Breast epithelium (tissue), 4 donors: ENCODE measurements around the gene TP53BP1. TPM values are rescaled to one million over a fixed set of nuclear protein-coding genes. Genes with fewer than 3 reads are reported as not detected.

ENCODE experiments used
- DNase-seq, 2 donors: peaks; one replicate each; pipeline ENCODE4 v3.0.0-alpha.2; 2019; ENCODE audit warnings: low spot score in 2 of 2
- H3K27ac ChIP-seq, 2 donors: fragments of 200-600 bp; sonication (generic) in 1 of 2; one replicate each; pipeline ENCODE4 v1.5.1; 2016 to 2019; ENCODE audit warnings: mild to moderate bottlenecking in 1 of 2
- H3K27me3 ChIP-seq, 2 donors: fragments of 200-600 bp; sonication (generic) in 1 of 2; one replicate each; pipeline versions ENCODE4 v1.5.1 to v1.6.0; 2017 to 2019; ENCODE audit warnings: control low read depth in 1 of 2, mild to moderate bottlenecking in 1 of 2
- H3K36me3 ChIP-seq: fragments of 200-600 bp; one replicate; pipeline ENCODE4 v1.5.1; 2019
- H3K4me1 ChIP-seq, 2 donors: fragments of 200-600 bp; sonication (generic); one replicate each; pipeline ENCODE4 v1.5.1; 2016 to 2019; ENCODE audit warnings: control low read depth in 1 of 2
- H3K4me3 ChIP-seq, 3 donors: fragments of 200-600 bp; sonication (generic); 1 replicate in 2 of 3; 2 replicates in 1 of 3; pipeline ENCODE4 v1.5.1; 2016 to 2019; ENCODE audit warnings: mild to moderate bottlenecking in 3 of 3, moderate library complexity in 2 of 3
- H3K9me3 ChIP-seq, 2 donors: fragments of 200-600 bp; sonication (generic) in 1 of 2; one replicate each; pipeline ENCODE4 v1.5.1; 2016 to 2019; ENCODE audit warnings: control low read depth in 1 of 2
- POLR2A ChIP-seq: fragments of 450-650 bp; IDR thresholded peaks from one replicate; pipeline ENCODE4 v1.6.1; 2016; ENCODE audit warnings: antibody characterized with exemption, mild to moderate bottlenecking, moderate library complexity
- POLR2AphosphoS5 ChIP-seq, 3 donors: sonication (generic); formaldehyde crosslinking; IDR thresholded peaks; one replicate each; pipeline ENCODE4 v1.6.1; 2017; ENCODE audit warnings: antibody characterized with exemption in 3 of 3
- intact Hi-C: fragments of 100-400 bp; cut with DNase I; formaldehyde crosslinking; loops from one replicate; pipeline ENCODE4 v1.15.1; 2023; ENCODE audit warnings: low total_unique reads
- total RNA-seq, 3 donors: library from RNA; depleted of rRNA; stranded (reverse); fragments of >200 nt; gene quantifications; one replicate each; pipeline ENCODE4 v1.1.0, GENCODE V29; 2016
- TF ChIP-seq, protein P1 (sequence below), 3 donors: fragments of 450-650 bp; IDR thresholded peaks; one replicate each; pipeline ENCODE4 v1.5.1; 2016 to 2017; ENCODE audit warnings: antibody characterized with exemption in 3 of 3, mild to moderate bottlenecking in 3 of 3, moderate library complexity in 3 of 3

The TP53BP1 gene
- total RNA-seq, 3 donors from 2014 or later = 30.1 to 65.5 (median 60.9) TPM

DNA sequence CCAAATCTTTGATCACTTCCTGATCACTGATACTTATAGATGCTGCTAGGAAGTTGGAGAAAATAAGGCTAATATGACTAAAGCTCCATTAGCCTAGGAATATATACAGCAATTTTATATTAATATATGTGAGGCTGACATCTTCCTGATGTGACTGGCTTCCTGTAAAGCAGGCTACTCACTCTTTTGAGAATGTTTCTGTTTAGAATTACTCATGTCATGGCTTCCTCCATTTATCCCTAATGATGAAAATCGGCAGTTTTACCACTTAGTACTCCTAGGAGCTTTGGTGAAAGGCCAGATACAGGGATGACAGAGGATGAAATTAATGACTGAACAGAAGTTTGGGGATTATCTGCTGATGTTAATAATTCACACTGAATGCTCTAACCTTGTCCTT lies 20.6 kb upstream of the TP53BP1 start:
- peak overlapping the region in 1 of 2 donors; percentile 50 for H3K27ac ChIP-seq
- no peaks in the 10 kb centered on the region for H3K36me3 ChIP-seq
- H3K27me3 ChIP-seq = no peaks in the 10 kb centered on the region
- no peaks in the 10 kb centered on the region for H3K4me1 ChIP-seq
- no peak overlapping the region for H3K4me3 ChIP-seq
- TF ChIP-seq, protein P1, sequence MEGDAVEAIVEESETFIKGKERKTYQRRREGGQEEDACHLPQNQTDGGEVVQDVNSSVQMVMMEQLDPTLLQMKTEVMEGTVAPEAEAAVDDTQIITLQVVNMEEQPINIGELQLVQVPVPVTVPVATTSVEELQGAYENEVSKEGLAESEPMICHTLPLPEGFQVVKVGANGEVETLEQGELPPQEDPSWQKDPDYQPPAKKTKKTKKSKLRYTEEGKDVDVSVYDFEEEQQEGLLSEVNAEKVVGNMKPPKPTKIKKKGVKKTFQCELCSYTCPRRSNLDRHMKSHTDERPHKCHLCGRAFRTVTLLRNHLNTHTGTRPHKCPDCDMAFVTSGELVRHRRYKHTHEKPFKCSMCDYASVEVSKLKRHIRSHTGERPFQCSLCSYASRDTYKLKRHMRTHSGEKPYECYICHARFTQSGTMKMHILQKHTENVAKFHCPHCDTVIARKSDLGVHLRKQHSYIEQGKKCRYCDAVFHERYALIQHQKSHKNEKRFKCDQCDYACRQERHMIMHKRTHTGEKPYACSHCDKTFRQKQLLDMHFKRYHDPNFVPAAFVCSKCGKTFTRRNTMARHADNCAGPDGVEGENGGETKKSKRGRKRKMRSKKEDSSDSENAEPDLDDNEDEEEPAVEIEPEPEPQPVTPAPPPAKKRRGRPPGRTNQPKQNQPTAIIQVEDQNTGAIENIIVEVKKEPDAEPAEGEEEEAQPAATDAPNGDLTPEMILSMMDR (IDR thresholded peaks at IDR 0.05) = no peak
- TF ChIP-seq POLR2AphosphoS5 (IDR thresholded peaks at IDR 0.05) (no peak), POLR2A (no peak)
- intact Hi-C loops = no loop called here
- no peaks in the 10 kb centered on the region for H3K9me3 ChIP-seq
- no peak for DNase-seq

DNA sequence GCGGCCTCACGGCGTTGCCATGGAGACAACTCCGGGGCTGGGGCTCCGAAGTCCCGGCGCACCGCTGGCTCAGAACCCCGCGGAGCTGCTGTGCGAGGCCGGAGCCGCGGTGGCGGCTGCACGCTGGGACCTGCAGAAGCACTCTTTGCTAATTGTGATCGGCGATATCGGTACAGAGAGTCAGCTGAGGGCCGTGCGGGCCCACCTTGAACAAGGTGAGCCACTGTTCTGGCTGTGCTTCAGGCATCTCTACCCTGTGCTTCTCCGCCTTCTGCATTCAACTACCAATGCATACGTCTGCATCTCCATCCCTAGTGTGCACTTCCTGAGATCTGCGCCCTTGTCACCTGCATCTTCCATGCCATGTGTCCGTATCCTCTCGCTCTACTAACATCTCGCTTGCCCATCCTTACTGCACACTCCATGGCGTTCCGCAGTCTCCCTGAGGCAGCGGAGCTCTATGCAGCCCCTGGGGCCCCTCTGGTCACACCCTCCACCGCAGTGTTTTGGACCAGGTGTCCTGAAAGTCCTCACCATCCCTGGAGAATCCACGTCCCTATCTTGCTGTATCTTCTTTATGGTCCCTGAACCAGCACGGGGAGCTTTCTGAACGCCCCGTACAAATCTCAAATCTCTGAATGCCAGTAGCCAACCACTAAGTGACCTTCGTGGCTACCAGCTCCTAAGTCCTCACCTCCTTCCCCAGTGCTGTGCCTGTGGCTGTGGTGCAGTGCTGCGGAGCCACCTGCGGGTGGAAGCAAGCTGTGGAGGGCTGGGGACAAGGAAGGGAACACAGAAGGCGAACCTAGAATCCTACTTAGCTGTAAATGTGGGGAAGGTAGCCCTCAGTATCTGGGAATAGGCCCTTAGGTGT lies 18.3 kb upstream of the TP53BP1 start:
- no peak for DNase-seq
- intact Hi-C loops = no loop called here
- no peak for TF ChIP-seq POLR2A
- TF ChIP-seq, protein P1 (IDR thresholded peaks at IDR 0.05) = no peak
- no peak for TF ChIP-seq POLR2AphosphoS5 (IDR thresholded peaks at IDR 0.05)
- H3K4me1 ChIP-seq = no peaks in the 10 kb centered on the region
- H3K27me3 ChIP-seq = no peaks in the 10 kb centered on the region
- no peaks in the 10 kb centered on the region for H3K9me3 ChIP-seq
- peak overlapping the region; percentile 85 for H3K27ac ChIP-seq
- H3K4me3 ChIP-seq = peak overlapping the region; percentile 44 to 68 (median 68)
- no peaks in the 10 kb centered on the region for H3K36me3 ChIP-seq

DNA sequence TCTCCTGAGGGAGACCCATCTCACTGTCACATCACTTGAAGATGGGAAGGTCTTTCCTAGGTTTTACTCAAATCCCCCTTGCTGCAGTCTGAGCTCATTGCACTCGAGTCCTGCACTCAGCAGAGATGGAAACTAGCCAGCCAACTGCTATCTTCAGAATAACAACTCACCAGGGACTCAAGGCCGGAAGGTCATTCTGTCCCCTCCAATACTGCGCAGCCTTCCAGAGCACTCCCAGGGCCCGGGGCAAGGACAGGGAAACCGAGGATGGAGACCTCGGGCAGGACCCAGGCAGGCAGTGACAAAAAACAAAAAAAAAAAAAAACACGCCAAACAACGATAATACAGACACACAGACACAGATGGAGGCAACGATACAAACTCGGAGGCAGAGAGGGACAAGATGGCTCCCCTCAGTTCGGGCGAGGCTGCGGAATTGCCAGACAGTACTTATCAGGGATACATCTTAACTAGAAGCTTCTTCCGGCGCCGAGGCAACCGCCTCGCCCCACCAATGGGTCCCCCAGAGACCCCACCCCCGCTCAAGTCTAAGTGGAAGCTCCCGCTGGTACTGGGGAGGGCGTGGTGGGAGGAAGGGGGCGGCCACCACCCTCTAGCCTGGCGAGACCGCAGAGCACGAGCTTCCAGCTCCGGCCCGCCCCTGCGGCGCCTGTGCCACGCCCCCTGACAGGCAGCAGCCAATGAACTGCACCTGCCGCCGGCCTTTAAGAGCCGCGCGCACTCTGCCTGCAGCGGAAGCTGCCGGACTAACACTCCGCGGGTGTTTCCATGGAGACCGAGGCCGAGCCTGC lies 17.4 kb upstream of the TP53BP1 start:
- TF ChIP-seq, protein P1 (IDR thresholded peaks at IDR 0.05) = peak in 1 of 3 donors; percentile 23
- TF ChIP-seq POLR2AphosphoS5 (IDR thresholded peaks at IDR 0.05) (peak; percentile 27 to 62 (median 45)), POLR2A (no peak)
- Histone ChIP-seq H3K4me1 (no peaks in the 10 kb centered on the region), H3K36me3 (no peaks in the 10 kb centered on the region), H3K4me3 (peak overlapping the region; percentile 44 to 68 (median 68)), H3K9me3 (no peaks in the 10 kb centered on the region), H3K27ac (peak overlapping the region; percentile 85), H3K27me3 (no peaks in the 10 kb centered on the region)
- DNase-seq = peak; percentile 93
- intact Hi-C loops = no loop called here

DNA sequence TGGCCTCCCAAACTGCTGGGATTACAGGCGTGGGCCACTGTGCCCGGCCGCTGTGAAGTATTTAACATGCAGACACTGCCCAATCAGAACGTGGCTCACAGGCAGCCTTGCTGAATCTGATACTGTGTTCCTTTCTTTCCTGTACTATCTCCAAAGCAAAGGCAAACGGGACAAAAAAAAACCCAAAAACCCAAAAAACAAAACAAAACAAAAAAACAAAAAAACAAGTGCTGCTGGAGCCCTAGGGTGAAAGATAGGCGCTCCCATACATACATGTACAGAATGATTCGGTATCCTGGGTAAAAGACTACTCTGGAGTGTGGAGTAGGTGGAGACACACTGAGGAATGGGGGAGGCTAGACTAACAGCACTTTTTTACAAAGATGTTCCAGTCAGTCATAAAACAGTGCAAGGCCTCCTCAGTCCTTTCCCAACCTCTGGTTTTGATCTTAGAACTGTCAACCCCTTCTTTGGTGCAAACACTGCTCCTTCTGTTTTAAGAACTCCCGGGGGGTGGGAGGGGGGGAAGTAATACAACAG lies 16.8 kb upstream of the TP53BP1 start:
- H3K9me3 ChIP-seq = no peaks in the 10 kb centered on the region
- peak overlapping the region; percentile 44 to 68 (median 68) for H3K4me3 ChIP-seq
- intact Hi-C loops = no loop called here
- peak overlapping the region; percentile 85 for H3K27ac ChIP-seq
- no peak for DNase-seq
- TF ChIP-seq POLR2A = no peak
- TF ChIP-seq POLR2AphosphoS5 (IDR thresholded peaks at IDR 0.05) = no peak
- TF ChIP-seq, protein P1 (IDR thresholded peaks at IDR 0.05) = no peak
- H3K36me3 ChIP-seq = no peaks in the 10 kb centered on the region
- H3K27me3 ChIP-seq = no peaks in the 10 kb centered on the region
- H3K4me1 ChIP-seq = no peaks in the 10 kb centered on the region
